NCI-H146 (cell line): ENCODE measurements around the gene IGFBP6.

ENCODE experiments used
- DNase-seq: peaks from one replicate; lab custom pipeline; 2025; lab: John Stamatoyannopoulos, UW

The IGFBP6 gene

DNA sequence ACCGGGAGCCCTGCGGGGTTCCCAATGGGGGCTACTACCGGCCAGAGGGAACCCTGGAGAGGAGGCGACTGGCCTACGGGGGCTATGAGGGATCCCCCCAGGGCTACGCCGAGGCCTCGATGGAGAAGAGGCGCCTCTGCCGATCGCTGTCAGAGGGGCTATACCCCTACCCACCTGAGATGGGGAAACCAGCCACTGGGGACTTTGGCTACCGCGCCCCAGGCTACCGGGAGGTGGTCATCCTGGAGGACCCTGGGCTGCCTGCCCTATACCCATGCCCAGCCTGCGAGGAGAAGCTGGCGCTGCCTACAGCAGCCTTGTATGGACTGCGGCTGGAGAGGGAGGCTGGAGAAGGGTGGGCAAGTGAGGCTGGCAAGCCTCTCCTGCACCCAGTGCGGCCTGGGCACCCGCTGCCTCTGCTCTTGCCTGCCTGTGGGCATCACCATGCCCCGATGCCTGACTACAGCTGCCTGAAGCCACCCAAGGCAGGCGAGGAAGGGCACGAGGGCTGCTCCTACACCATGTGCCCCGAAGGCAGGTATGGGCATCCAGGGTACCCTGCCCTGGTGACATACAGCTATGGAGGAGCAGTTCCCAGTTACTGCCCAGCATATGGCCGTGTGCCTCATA is 37.9 kb upstream of the IGFBP6 start:
- DNase-seq = no peak

DNA sequence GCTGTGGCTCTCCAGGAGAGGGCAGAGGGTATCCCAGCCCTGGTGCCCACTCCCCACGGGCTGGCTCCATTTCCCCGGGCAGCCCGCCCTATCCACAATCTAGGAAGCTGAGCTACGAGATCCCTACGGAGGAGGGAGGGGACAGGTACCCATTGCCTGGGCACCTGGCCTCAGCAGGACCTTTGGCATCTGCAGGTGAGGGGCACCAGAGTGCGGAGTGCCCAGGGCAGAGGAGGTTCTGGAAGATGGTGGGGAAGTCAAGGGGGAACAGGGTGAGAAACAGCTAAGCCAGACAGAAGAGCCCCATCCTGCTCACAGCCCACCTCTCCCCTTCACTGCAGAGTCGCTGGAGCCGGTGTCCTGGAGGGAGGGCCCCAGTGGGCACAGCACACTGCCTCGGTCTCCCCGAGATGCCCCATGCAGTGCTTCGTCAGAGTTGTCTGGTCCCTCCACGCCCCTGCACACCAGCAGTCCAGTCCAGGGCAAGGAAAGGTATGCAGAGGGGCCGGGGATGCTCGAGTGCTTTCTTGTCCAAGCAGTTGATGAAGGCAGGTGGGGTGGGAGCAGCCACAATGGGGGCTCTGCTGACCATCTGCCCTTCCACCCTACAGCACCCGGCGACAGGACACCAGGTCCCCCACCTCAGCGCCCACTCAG is 37.3 kb upstream of the IGFBP6 start:
- DNase-seq = no peak

DNA sequence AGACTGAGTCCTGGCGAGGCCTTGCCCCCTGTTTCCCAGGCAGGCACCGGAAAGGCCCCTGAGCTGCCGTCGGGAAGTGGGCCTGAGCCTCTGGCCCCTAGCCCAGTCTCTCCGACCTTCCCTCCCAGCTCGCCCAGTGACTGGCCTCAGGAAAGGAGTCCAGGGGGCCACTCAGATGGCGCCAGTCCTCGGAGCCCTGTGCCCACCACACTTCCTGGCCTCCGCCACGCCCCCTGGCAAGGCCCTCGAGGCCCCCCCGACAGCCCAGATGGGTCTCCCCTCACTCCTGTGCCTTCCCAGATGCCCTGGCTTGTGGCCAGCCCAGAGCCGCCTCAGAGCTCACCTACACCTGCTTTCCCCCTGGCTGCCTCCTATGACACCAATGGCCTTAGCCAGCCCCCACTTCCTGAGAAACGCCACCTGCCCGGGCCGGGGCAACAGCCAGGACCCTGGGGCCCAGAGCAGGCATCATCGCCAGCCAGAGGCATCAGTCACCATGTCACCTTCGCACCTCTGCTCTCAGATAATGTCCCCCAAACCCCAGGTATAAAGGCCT is 36.7 kb upstream of the IGFBP6 start:
- peak; percentile 71 for DNase-seq

DNA sequence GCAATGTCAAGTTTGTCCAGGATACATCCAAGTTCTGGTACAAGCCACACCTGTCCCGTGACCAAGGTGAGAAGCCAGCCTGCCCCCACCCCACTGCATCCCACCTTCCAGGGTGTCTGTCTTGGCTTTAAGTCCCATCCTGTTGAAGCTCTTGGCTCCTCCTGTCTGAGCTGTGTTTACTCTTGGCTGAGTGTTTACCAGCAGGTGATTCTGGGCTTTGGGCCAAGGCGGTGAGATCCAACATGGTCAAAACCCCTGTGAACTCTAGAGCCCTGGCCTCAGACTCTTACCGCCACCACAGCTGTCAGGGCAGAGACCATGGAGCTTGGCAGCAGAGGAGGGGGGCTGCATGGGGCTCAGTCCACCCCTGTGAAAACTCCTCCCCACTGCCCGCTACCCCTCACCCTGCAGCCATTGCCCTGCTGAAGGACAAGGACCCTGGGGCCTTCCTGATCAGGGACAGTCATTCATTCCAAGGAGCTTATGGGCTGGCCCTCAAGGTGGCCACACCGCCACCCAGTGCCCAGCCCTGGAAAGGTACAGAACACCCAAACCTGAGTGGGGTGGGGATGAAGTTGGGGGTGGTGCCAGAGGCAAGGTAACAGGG is 36.0 kb upstream of the IGFBP6 start:
- DNase-seq = peak; percentile 84

DNA sequence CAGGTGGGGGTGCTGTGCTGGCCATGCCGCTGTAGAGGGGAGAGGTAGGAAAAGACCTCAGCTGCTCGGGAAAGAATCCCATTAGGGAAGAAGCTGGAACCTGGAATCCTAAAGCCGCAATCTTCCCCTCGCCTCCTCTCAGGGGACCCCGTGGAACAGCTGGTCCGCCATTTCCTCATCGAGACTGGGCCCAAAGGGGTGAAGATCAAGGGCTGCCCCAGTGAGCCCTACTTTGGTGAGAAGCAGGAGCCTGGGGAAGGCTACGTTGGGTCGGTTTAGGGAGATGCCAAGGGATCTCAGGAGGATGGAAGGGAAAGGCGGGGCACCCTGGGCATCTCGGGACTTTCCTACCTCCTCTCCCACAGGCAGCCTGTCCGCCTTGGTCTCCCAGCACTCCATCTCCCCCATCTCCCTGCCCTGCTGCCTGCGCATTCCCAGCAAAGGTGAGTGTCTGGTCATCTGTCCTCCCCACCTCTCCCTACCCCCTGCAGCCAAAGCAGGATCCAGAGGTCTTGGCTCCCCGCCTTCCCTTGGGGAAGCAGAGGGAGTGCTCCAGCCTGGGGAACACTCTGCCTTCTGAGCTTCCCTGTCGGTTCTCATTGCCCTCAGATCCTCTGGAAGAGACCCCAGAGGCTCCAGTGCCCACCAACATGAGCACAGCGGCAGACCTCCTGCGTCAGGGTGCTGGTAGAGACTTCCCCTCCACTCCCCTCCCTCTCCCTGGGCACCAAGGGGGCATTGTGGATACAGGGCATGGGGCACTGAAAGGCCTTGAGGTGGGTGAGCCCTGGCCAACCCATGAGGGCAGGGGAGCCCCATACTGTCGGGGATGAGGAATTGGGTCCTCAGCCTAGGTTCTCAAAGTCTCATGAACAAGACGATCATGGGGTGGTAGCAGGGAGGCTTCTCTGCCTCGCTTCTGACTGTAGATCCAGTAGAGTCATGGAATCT is 35.2 kb upstream of the IGFBP6 start:
- DNase-seq = no peak

DNA sequence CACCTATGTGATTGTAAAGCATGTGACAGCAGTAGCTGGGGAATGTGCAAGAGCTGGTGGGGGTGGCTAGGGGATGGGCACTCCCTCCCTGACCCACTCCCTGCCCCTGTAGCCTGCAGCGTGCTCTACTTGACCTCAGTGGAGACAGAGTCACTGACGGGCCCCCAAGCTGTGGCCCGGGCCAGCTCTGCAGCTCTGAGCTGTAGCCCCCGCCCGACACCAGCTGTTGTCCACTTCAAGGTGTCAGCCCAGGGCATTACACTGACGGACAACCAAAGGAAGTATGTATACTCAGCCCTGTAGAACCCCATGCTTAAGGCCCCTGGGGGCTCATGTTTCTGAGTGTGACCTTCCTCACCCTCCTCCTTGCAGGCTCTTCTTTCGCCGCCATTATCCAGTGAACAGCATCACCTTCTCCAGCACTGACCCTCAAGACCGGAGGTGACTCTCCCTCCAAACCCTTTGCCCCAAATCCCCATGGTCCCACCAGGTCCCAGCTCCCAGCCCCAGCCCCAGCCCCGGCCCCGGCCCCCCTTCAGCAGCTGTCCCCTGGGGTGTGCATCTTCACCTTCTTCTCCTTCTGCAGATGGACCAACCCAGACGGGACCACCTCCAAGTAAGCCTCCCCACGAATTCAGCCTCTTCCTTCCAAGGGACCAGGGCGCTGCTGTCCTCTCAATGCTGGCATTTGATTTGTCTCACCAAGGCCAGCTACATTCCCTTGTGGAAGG is 34.3 kb upstream of the IGFBP6 start:
- no peak for DNase-seq

DNA sequence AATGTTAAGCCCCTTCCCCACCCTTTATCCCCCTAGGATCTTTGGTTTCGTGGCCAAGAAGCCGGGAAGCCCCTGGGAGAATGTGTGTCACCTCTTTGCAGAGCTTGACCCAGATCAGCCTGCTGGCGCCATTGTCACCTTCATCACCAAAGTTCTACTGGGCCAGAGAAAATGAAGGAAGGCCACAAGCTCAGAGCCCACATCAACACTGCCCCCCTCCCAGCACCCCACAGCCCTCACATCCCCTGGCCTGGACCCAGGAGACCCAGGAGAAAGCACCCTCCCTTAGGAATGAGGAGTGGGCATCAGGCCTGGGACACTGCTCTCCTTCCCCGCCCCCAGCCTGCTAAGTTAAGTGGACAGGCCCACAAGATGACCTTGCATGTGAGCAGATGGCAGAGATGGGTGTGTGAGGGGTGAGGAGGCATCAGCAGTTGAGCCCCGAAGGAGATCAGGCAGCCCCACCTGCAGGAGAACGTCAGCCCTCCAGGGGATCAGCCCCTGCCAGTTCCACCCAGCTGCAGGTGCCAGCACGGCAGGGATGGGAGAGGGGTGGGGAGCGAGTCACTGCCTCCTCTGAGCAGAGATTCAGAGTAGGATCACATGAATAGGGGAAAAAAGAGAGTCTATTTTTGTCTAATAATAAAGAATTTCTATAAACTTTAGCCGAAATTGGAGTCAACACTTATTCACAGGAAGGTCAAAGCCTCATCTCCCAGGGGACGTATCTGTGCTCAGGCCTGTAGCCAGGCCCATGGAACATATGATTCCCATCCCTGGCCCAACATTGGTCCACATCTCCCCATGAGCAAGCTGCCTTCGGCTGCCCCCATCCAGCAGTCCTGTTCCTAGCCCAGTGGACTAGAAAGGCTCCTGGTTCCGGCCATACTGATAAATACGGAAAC is 33.5 kb upstream of the IGFBP6 start:
- DNase-seq = peak; percentile 40

DNA sequence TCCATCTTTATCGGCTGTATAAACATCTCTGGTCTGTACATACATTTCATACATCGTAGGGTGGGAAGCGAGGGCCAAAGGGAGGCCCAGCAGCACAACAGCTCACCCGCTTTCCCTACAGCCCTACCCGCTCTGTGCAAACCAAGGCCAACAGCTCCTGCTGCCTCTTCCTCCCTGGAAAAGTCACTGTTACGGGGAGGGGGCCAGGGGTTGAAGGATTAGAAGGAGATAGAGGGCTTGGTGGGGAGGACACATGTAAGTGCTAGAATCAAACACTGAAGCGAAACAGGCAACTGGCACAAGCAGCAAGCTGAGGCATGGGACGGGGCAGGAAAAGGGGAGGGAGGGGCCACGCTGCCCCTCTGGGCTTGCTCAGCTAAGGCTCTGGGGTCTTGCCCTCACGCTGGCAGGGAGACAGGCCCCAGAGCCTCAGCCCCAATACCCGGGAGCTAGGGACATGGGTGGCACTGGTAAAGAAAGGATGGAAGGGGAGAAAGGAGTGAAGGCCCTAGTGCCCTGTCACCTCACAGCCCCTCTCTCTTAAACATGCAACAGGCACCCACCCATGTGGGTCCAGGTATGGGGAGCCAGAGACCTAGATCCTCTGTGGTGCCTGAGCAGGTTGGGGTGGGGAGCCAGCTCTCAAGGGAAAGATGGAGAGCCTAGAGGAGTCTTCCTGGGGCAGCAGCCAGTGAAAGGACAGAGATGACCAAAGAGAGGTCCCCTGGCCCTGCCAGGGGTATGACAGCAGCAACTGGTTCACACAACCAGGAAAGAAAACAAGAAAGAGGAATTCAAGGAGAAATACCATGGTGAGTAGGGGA is 32.6 kb upstream of the IGFBP6 start:
- DNase-seq = no peak

DNA sequence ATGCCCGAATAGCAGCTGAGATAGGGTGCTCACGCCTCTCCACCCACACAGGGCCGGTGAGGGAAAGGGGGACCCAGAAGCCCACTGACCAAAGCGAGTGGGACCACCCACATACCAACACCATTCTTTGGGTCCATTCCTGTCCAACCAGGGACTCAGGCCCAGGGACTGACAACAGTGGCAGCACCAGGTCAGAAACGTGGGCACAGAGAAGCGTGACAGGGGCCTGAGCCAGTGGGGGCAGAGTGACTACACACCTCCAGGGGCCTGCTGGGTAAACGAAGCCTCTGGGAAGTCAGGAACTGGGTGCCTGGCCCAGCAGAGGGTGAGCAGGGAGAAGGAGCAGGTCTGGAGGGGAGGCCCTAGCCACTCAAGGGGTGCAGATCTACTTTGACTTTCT is 32.0 kb upstream of the IGFBP6 start:
- no peak for DNase-seq

DNA sequence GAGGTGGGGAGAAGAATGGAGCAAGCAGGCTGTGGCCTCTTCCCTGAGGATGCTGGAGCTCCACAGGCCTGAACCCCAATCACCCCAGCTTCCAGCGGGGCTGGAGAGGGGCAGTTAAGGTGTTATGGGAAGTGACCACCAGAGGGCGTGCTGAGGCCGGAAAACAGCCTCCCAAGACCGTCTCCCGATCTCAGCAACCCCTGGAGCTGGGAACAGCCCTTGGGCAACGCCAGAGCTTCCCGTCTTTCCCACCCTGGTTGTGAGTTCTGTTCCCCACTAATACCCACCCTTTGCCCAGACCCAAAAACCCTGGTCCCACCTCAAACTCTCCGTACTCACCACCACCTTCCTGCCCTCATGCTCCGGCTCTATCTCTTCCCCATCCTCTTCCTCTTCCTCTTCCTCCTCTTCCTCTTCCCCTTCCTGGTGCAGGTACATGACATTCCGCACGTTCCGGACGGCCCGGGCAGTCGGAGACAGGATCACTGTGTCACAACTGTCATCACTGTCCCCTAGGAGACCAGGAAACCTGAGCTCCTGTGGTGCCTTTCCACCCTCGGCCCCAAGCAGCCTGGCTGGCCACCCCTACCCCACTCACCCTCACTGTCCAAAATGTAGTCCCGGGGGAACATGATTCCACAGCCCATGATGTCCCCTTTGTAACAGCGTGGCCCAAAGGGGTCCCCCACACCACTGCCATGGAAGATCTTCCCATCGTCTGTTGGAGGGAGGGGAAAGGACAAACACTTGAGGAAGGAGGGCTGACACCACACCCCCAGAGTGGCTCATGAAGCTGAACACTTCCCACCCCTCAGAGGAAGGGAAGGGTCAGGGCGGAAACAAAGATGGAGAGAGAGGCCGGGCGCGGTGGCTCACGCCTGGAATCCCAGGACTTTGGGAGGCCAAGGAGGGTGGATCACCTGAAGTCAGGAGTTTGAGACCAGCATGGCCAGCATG is 31.2 kb upstream of the IGFBP6 start:
- DNase-seq = peak; percentile 79

DNA sequence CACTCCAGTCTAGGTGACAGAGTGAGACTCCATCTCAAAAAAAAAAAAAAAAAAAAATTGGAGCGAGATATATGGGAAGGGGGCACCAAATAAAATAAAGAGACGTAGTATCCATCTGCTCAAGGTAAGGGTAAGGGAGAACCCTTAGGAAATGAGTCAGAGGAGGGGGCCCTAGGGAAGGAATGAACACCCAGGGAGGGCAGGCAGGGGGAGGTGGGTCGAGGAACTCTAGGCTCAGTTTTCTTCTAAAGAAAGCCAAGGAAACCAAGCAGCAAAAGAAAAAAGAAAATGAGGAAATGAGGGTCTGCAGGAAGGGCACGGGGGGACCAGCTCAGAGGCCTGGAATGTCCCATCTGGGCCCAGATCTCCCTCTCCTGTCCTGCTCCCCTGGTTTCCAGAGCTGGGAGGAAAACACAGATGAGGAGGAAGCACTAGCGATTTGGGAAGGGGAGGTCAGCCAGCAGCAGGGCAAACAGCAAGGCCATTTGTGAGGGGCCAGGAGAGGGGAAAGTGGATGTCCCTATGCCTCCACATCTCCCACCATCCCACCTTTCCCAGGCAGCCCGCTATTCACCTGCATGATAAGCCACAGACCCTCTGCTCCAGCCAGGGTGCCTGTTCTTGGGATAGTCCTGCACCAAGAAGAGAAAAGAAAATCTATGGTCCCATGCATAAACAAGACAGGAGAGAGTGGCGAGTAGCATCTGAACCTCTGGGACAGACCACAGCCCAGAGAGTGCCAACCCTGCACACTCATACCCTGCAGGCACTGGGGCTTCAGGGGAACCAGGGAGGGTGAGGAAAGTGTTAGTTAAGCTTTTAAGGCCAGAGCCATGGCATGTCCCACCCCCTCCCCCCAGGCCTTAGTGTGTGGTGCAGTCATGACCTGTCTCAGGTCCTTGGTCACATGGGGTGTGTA is 30.1 kb upstream of the IGFBP6 start:
- DNase-seq = no peak

DNA sequence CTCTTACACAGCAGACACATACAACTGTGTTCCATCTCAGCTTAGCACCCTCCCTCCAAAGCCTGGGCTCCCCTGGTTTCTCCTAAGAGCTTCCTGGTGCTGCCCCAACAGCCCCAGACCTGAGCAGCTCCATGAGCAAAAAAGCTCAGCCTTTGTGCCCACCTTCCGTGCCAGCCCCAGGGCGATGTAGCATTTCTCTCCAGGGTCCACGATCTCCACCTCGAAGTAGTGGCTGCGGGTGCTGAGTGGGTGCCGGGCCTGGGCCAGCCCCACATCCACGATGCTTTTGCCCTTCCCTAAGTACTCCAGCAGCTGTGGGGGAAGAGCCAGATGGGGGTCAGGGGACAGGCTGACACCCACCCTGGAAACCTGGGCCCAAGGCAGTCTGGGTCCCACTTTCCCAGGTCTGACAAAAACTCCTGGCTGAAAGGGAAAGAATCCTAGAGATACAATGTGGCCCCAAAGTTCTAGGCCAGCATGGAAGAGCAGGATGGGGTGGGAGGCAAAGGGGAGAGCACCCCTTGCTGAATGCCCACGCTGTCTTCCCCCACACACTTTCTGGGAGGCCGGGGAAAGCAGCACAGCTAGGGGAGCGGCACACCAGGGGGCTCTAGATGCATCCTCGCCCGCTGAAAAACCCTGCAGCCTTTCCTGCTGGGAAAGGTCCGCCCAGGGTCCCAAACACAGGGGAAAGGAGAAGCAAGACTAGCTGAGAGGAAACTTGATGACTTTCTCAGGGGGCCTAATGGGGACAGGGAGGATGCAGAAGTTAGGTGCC is 29.3 kb upstream of the IGFBP6 start:
- DNase-seq = no peak

DNA sequence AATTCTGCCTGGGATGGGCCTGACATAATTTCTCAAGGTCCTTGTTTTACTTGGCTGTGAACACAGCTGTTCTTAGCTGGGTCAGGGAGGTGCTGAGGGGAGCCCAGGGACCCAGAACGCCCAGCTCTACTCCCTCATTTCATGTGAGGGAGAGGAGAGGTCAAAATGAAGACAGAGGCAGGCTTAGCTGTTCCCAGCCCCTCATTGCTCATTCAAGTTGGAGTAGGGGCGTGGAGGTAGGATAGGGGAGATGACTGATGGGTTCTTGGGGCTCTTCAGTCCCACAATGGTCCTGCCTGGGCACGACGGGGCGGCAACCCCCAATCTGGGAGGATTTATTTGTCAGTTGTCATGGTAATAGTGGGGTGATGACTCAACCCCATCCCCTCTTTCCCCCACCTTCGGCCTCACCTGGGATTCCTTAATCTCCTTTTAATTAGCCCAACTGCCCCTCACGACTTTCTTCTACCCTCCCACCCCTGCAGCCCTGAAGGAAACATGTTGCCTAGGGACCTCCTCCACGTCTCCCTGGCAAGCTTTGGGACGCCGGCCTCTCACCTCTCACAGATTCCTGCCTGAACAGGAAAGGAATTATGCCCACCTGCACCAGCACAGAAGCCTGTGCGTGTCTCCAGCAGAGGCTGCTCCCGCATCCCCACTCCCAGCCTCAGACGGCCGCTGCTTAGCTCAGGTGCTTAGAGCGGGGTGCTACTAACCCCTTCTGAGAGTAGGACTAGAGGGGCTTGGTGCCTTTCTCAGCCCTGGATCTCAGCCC is 28.5 kb upstream of the IGFBP6 start:
- DNase-seq = no peak

DNA sequence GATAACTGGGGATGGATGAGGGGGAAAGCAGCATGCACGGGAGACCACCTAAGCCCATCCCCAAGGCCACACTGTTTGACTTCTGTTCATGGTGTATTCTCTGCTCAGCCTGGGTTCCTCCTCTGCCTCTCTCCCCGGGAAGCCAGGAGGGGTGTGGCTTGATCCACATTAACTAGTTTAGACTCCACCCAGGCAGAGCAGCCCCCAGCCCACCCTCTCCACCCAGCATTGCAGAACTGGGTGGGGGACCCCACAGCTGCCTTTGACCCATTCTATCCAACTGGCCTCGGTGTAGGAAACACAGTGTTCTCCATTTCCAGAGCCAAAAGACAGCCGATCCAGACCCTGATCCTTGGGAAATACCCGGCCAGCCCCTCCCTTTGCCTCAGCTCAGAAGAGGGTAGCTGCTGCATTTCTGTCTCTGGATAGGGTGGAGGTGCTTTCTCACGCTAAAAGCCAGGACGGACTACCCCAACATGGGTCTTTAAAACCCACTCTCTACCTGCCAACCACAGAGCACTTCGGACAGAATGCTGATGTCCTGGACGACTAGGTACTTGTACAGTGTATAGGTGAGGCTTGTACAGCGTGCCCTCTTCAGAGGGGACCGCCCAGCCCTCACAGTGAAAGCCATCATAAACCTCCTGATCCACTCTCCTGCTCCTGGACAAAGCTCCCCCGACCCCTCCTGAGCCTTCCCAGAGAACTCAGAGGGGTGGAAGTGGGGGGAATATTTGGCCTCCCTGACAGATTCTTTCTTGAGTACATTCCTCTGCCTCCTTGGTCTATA is 27.7 kb upstream of the IGFBP6 start:
- no peak for DNase-seq
